ENCODE results near the gene IL12RB2. TPM values are rescaled to one million over a fixed set of nuclear protein-coding genes. Genes with fewer than 3 reads are reported as not detected.

IL12RB2 gene
- total RNA-seq, 1 experiment from 2014 or later: 0.22 TPM

DNA sequence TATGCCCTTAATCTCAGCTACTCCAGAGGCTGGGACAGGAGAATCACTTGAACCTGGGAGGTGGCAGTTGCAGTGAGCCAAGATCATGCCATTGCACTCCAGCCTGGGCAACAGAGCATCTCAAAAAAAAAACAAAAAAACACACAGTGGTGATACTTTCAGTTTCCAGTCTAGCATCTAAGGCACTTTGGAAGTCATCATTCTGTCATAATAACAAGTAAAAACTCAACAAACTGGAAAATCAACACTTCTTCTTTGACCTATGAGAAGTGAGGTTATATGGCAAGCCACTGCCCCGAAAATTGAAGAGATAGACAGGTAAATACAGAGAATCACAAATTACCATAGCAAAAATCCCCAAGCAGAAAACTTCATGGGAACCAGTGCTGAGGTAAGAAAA, 51.9 kb downstream of the IL12RB2 start (continued):
- TF ChIP-seq, protein P1, sequence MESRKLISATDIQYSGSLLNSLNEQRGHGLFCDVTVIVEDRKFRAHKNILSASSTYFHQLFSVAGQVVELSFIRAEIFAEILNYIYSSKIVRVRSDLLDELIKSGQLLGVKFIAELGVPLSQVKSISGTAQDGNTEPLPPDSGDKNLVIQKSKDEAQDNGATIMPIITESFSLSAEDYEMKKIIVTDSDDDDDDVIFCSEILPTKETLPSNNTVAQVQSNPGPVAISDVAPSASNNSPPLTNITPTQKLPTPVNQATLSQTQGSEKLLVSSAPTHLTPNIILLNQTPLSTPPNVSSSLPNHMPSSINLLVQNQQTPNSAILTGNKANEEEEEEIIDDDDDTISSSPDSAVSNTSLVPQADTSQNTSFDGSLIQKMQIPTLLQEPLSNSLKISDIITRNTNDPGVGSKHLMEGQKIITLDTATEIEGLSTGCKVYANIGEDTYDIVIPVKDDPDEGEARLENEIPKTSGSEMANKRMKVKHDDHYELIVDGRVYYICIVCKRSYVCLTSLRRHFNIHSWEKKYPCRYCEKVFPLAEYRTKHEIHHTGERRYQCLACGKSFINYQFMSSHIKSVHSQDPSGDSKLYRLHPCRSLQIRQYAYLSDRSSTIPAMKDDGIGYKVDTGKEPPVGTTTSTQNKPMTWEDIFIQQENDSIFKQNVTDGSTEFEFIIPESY (IDR thresholded peaks at IDR 0.05; ENCODE audit: extremely low read depth, insufficient replicate concordance, low read length): no peak
- TF ChIP-seq ZFX (IDR thresholded peaks at IDR 0.05): no peak
- no peak for TF ChIP-seq POLR2AphosphoS5 (IDR thresholded peaks at IDR 0.05; ENCODE audit: low read depth, low read length)
- no peak for TF ChIP-seq POLR2A (IDR thresholded peaks at IDR 0.05; ENCODE audit: borderline replicate concordance, extremely low read depth, insufficient read depth, insufficient read length)
- no peak for TF ChIP-seq CEBPB (IDR thresholded peaks at IDR 0.05; ENCODE audit: low read depth)
- no peak for TF ChIP-seq SIN3A (IDR thresholded peaks at IDR 0.05; ENCODE audit: low read depth)
- no peak for TF ChIP-seq JUND (IDR thresholded peaks at IDR 0.05)
- no peak for TF ChIP-seq EZH2phosphoT487 (IDR thresholded peaks at IDR 0.05; ENCODE audit: borderline replicate concordance)
- no peak for TF ChIP-seq RAD21 (IDR thresholded peaks at IDR 0.05; ENCODE audit: low read depth)
- no peak for TF ChIP-seq YY1 (IDR thresholded peaks at IDR 0.05; ENCODE audit: extremely low read depth, insufficient replicate concordance, low read depth, low read length)
- no peak for TF ChIP-seq FOSL1 (IDR thresholded peaks at IDR 0.05; ENCODE audit: low read depth)
- TF ChIP-seq ELF1 (IDR thresholded peaks at IDR 0.05; ENCODE audit: borderline replicate concordance, low read depth): no peak

DNA sequence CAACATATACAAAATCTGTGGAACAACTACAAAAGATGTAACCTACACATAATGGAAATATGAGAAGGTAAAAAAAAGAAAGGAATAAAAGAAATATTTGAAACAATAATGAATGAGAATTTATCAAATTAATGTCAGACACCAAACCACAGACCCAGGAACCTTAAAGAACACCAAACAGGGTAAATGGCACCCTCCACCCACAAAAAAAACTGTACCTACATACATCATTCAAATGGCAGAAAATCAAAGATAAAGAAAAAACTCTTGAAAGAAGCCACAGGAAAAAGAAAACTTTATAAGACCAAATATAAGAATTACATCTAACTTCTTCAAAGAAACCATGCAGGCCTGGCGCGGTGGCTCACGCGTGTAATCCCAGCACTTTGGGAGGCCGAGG, 54.0 kb downstream of the IL12RB2 start:
- no TSS peak for BruUV-seq (replicated peaks)
- H3K4me3 ChIP-seq (replicated peaks in 1 of 2; ENCODE audit: low read depth in 1 of 2, low read length in 2 of 2): no peak overlapping the region
- H3K36me3 ChIP-seq (ENCODE audit: control insufficient read depth in 1 of 2, insufficient read depth in 2 of 2, low read length in 2 of 2): no peaks in the 10 kb centered on the region
- POLR2A ChIA-PET: no interaction called here
- no peak overlapping the region for H2AFZ ChIP-seq (ENCODE audit: low read depth, low read length, poor library complexity, severe bottlenecking)
- H3K9me3 ChIP-seq (ENCODE audit: control insufficient read depth in 1 of 2, insufficient read depth in 1 of 2, low read depth in 1 of 2, low read length in 2 of 2): no peaks in the 10 kb centered on the region
- no peak for DNase-seq (ENCODE audit: low read depth, low spot score)
- no peaks in the 10 kb centered on the region for H3K79me2 ChIP-seq (ENCODE audit: insufficient read depth, low read length)
- no peak overlapping the region for H3K27ac ChIP-seq (ENCODE audit: low read depth, low read length)
- no peaks in the 10 kb centered on the region for H3K4me1 ChIP-seq (ENCODE audit: control insufficient read depth in 1 of 2, insufficient read depth in 2 of 2, low read length in 2 of 2)
- RAD21 ChIA-PET (ENCODE audit: low non-redundant PET in 1 of 2, low total read pairs in 2 of 2, uncharacterized antibody in 2 of 2, unreplicated experiment in 2 of 2): no interaction called here
- no peak overlapping the region for H3K9ac ChIP-seq (ENCODE audit: low read length)
- no peaks in the 10 kb centered on the region for H3K27me3 ChIP-seq (ENCODE audit: insufficient read depth, low read length)
- H3K4me2 ChIP-seq (ENCODE audit: low read length): no peak overlapping the region
- ATAC-seq: no peak
- H3K9me2 ChIP-seq (ENCODE audit: insufficient read depth): no peaks in the 10 kb centered on the region
- H4K20me1 ChIP-seq (ENCODE audit: insufficient read depth): no peaks in the 10 kb centered on the region
- CTCF ChIA-PET: no interaction called here
- intact Hi-C loops (cut with micrococcal nuclease): no loop called here
- TF ChIP-seq CBX3 (IDR thresholded peaks at IDR 0.05; ENCODE audit: low read depth) (no peak), ZNF274 (IDR thresholded peaks at IDR 0.05; ENCODE audit: low read depth, low read length) (no peak), RAD21 (IDR thresholded peaks at IDR 0.05; ENCODE audit: low read depth) (no peak), SRF (IDR thresholded peaks at IDR 0.05; ENCODE audit: low read depth) (no peak), ZFX (IDR thresholded peaks at IDR 0.05) (no peak), POLR2A (IDR thresholded peaks at IDR 0.05; ENCODE audit: borderline replicate concordance, extremely low read depth, insufficient read depth, insufficient read length) (no peak), TCF7L2 (IDR thresholded peaks at IDR 0.05; ENCODE audit: borderline replicate concordance, extremely low read depth, insufficient read depth, insufficient read length) (no peak), FOSL1 (IDR thresholded peaks at IDR 0.05; ENCODE audit: low read depth) (no peak), EGR1 (IDR thresholded peaks at IDR 0.05; ENCODE audit: low read depth) (no peak), ELF1 (IDR thresholded peaks at IDR 0.05; ENCODE audit: borderline replicate concordance, low read depth) (no peak), CEBPB (IDR thresholded peaks at IDR 0.05; ENCODE audit: low read depth) (no peak), SP1 (IDR thresholded peaks at IDR 0.05; ENCODE audit: low read depth) (no peak), POLR2AphosphoS5 (IDR thresholded peaks at IDR 0.05; ENCODE audit: low read depth, low read length) (no peak)
- TF ChIP-seq, protein P2, sequence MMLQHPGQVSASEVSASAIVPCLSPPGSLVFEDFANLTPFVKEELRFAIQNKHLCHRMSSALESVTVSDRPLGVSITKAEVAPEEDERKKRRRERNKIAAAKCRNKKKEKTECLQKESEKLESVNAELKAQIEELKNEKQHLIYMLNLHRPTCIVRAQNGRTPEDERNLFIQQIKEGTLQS (IDR thresholded peaks at IDR 0.05): no peak
- TF ChIP-seq, protein P3, sequence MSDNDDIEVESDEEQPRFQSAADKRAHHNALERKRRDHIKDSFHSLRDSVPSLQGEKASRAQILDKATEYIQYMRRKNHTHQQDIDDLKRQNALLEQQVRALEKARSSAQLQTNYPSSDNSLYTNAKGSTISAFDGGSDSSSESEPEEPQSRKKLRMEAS (IDR thresholded peaks at IDR 0.05): no peak
- TF ChIP-seq, protein P1 (IDR thresholded peaks at IDR 0.05; ENCODE audit: extremely low read depth, insufficient replicate concordance, low read length): no peak
